ENCODE measurements around the gene METTL3.
A peak's percentile ranks its signal among the peaks of the same experiment; 100 is the strongest.

Gene METTL3

DNA sequence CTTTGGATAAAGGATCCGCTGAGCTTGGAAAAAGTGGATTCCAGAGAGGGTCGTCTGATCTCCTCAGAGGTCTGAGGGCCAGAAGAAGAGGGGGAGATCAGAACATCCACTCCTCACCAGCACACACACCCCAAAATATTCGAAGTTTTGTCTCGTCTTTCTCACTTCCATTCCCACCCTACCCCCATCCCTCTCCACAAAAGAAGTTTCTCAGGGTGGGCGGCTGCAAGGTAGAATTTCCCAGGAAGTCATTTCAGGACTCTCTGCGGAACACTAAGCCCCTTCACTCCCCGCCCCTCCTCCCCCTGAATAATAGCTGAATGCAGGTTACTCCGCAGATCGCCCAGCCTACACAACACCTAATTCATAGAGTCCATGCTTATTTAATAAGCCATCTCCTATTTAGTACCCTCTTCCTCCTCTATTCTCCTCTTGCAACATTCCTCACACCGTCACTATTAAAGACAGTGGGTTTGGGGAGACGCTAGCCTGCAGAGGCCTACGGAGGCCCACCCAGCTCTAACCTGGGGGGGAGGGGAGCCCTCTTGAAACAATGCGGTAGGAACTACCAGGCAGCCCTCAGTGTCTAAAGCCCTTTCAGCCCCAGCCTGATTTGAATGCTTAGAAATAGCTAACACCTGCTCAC lies 15.7 kb upstream of the METTL3 start:
- H3K79me2 ChIP-seq (ENCODE audit: control insufficient read depth, insufficient read depth, low read length, unreplicated experiment), result no peaks in the 10 kb centered on the region
- no peaks in the 10 kb centered on the region for H3K27me3 ChIP-seq (ENCODE audit: insufficient read depth, low read length)
- peak overlapping the region; percentile 93 for H2AFZ ChIP-seq (ENCODE audit: low read length, unreplicated experiment)
- H3K27ac ChIP-seq (ENCODE audit: low read depth, low read length), result no peak overlapping the region
- peaks cover 9% of the 10 kb centered on the region for H3K4me1 ChIP-seq (ENCODE audit: control insufficient read depth, insufficient read depth, low read length, unreplicated experiment)
- peak overlapping the region; percentile 95 for H3K4me3 ChIP-seq (ENCODE audit: low read depth, low read length)
- H3K36me3 ChIP-seq (ENCODE audit: insufficient read depth, low read length), result no peaks in the 10 kb centered on the region

DNA sequence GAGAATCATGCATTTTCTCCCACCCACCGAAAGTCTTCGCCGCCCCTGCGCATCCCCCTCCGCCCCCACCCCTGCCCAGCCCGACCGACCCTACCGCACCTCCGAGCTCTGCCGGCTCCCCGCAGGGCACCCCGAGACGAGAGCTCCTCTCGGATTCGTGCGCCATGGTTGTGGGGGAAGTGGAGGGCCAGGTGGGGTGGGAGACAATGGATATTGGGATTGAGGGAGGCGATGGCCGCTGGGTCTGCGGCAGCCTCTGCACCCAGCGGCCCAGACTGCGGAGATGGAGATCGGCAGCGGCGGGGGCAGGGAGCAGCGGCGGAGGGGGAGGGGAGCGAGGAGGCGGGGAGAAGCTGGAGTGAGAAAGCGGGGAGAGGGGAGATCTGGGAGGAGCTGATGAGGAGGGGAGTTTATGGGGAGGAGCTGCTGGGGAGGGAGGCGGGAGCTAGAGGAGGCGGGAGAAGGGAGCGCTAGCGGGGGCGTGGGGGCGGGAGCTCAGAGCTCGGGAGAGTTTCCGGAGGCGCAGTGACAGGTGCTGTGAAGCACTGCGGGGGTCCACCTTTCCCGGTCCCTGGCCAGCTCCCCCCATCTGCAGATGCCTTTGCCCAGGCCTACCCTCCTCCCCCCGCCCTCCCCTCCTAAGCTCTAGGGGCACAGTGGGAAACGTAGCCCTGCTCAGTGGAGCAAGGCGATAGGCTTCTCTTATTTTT lies 15.0 kb upstream of the METTL3 start, which contains the start of gene SALL2:
Gene SALL2, minus strand, starts transcription at position 385 of the 710 bp plus-strand sequence. Its CDS starts 219 bp downstream, at position 166.
- Histone ChIP-seq H3K4me1 (ENCODE audit: control insufficient read depth, insufficient read depth, low read length, unreplicated experiment) (peaks cover 14% of the 10 kb centered on the region), H3K27ac (ENCODE audit: low read depth, low read length) (no peak within 1 kb of the TSS), H3K4me3 (ENCODE audit: low read depth, low read length) (peak within 1 kb of the TSS; percentile 95)

GRCh38 chr14:21525571-21525961 lies 14.4 kb upstream of the METTL3 start:
- Histone ChIP-seq H2AFZ (ENCODE audit: low read length, unreplicated experiment) (peak overlapping the region; percentile 93), H3K4me1 (ENCODE audit: control insufficient read depth, insufficient read depth, low read length, unreplicated experiment) (peaks cover 19% of the 10 kb centered on the region), H3K27ac (ENCODE audit: low read depth, low read length) (no peak overlapping the region), H3K36me3 (ENCODE audit: insufficient read depth, low read length) (no peaks in the 10 kb centered on the region), H3K79me2 (ENCODE audit: control insufficient read depth, insufficient read depth, low read length, unreplicated experiment) (peaks cover 2% of the 10 kb centered on the region), H3K27me3 (ENCODE audit: insufficient read depth, low read length) (no peaks in the 10 kb centered on the region), H3K4me3 (ENCODE audit: low read depth, low read length) (peak overlapping the region; percentile 95)

More for the DNA sequence above, 15.0 kb upstream of the METTL3 start, which contains the start of gene SALL2:
- Histone ChIP-seq H3K36me3 (ENCODE audit: insufficient read depth, low read length) (no peaks in the 10 kb centered on the region), H2AFZ (ENCODE audit: low read length, unreplicated experiment) (peak within 1 kb of the TSS; percentile 93), H3K79me2 (ENCODE audit: control insufficient read depth, insufficient read depth, low read length, unreplicated experiment) (no peaks in the 10 kb centered on the region), H3K27me3 (ENCODE audit: insufficient read depth, low read length) (no peaks in the 10 kb centered on the region)

- Histone ChIP-seq H3K36me3 (ENCODE audit: insufficient read depth, low read length) (no peaks in the 10 kb centered on the region), H3K4me1 (ENCODE audit: control insufficient read depth, insufficient read depth, low read length, unreplicated experiment) (peaks cover 19% of the 10 kb centered on the region), H3K27me3 (ENCODE audit: insufficient read depth, low read length) (no peaks in the 10 kb centered on the region), H3K4me3 (ENCODE audit: low read depth, low read length) (peak overlapping the region; percentile 95), H3K27ac (ENCODE audit: low read depth, low read length) (no peak overlapping the region), H3K79me2 (ENCODE audit: control insufficient read depth, insufficient read depth, low read length, unreplicated experiment) (peaks cover 2% of the 10 kb centered on the region), H2AFZ (ENCODE audit: low read length, unreplicated experiment) (no peak overlapping the region)
These were observed 13.7 kb upstream of the METTL3 start for GRCh38 chr14:21524575-21525490.

DNA sequence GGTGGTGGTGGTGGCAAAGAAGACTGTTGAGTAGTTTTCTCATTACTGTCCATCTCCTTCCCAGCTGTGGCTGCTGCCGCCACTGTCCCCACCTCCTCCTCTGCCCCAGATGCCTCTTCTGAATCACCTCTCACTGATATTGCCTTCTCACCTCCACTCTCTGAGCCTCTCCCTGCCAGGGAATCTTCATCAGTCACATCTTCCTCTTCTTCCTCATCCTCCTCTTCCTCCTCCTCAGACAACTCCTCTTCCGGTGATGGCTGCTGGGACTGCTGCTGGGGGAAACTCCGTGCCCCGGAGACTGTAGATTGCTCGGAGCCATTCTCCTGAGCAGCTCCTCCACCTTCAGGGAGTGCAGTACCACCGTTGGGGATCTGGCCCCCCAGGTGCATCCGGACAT lies 12.1 kb upstream of the METTL3 start:
- Histone ChIP-seq H3K4me3 (ENCODE audit: low read depth, low read length) (no peak overlapping the region), H3K36me3 (ENCODE audit: insufficient read depth, low read length) (no peaks in the 10 kb centered on the region), H3K27ac (ENCODE audit: low read depth, low read length) (no peak overlapping the region), H3K79me2 (ENCODE audit: control insufficient read depth, insufficient read depth, low read length, unreplicated experiment) (peaks cover 2% of the 10 kb centered on the region), H3K4me1 (ENCODE audit: control insufficient read depth, insufficient read depth, low read length, unreplicated experiment) (peaks cover 19% of the 10 kb centered on the region), H2AFZ (ENCODE audit: low read length, unreplicated experiment) (no peak overlapping the region), H3K27me3 (ENCODE audit: insufficient read depth, low read length) (no peaks in the 10 kb centered on the region)

DNA sequence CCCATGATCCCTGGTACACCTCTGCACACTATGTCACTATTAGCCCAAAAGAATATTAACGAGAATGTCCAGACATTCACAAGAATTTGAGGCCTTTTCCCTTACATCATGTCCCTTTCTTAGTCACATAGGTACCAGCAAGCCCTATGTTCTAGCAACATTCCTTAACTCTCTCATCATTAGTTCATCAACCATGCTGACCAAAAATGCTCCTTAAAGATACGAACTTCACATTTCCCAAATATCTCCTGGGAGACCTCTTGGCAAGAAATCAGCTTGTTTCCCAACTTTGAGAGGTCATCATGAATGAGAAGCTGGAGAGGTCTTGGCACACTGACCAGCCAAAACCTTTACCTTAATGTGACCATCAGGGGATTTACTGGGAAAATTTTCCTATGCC lies 10.4 kb upstream of the METTL3 start:
- Histone ChIP-seq H3K36me3 (ENCODE audit: insufficient read depth, low read length) (no peaks in the 10 kb centered on the region), H3K27ac (ENCODE audit: low read depth, low read length) (peak overlapping the region; percentile 72)

GRCh38 chr14:21520767-21521166 lies 9.6 kb upstream of the METTL3 start:
- Histone ChIP-seq H2AFZ (ENCODE audit: low read length, unreplicated experiment) (no peak overlapping the region), H3K27me3 (ENCODE audit: insufficient read depth, low read length) (no peaks in the 10 kb centered on the region), H3K79me2 (ENCODE audit: control insufficient read depth, insufficient read depth, low read length, unreplicated experiment) (peaks cover 2% of the 10 kb centered on the region), H3K4me3 (ENCODE audit: low read depth, low read length) (no peak overlapping the region; the same call in 1 of the 2 replicates), H3K4me1 (ENCODE audit: control insufficient read depth, insufficient read depth, low read length, unreplicated experiment) (peaks cover 16% of the 10 kb centered on the region), H3K36me3 (ENCODE audit: insufficient read depth, low read length) (no peaks in the 10 kb centered on the region), H3K27ac (ENCODE audit: low read depth, low read length) (peak overlapping the region; percentile 72)

More for the DNA sequence above, 10.4 kb upstream of the METTL3 start:
- no peak overlapping the region for H3K4me3 ChIP-seq (ENCODE audit: low read depth, low read length)
- H2AFZ ChIP-seq (ENCODE audit: low read length, unreplicated experiment), result no peak overlapping the region
- H3K4me1 ChIP-seq (ENCODE audit: control insufficient read depth, insufficient read depth, low read length, unreplicated experiment), result peaks cover 16% of the 10 kb centered on the region
- peaks cover 2% of the 10 kb centered on the region for H3K79me2 ChIP-seq (ENCODE audit: control insufficient read depth, insufficient read depth, low read length, unreplicated experiment)
- H3K27me3 ChIP-seq (ENCODE audit: insufficient read depth, low read length), result no peaks in the 10 kb centered on the region

- Histone ChIP-seq H3K27me3 (ENCODE audit: insufficient read depth, low read length) (no peaks in the 10 kb centered on the region), H3K36me3 (ENCODE audit: insufficient read depth, low read length) (no peaks in the 10 kb centered on the region), H2AFZ (ENCODE audit: low read length, unreplicated experiment) (no peak overlapping the region), H3K4me1 (ENCODE audit: control insufficient read depth, insufficient read depth, low read length, unreplicated experiment) (peaks cover 12% of the 10 kb centered on the region), H3K27ac (ENCODE audit: low read depth, low read length) (no peak overlapping the region), H3K79me2 (ENCODE audit: control insufficient read depth, insufficient read depth, low read length, unreplicated experiment) (peaks cover 2% of the 10 kb centered on the region), H3K4me3 (ENCODE audit: low read depth, low read length) (no peak overlapping the region)
These were observed 7.6 kb upstream of the METTL3 start for GRCh38 chr14:21518725-21519124.

- Histone ChIP-seq H3K27ac (ENCODE audit: low read depth, low read length) (no peak overlapping the region), H3K27me3 (ENCODE audit: insufficient read depth, low read length) (no peaks in the 10 kb centered on the region), H3K4me3 (ENCODE audit: low read depth, low read length) (no peak overlapping the region), H2AFZ (ENCODE audit: low read length, unreplicated experiment) (no peak overlapping the region), H3K79me2 (ENCODE audit: control insufficient read depth, insufficient read depth, low read length, unreplicated experiment) (peaks cover 17% of the 10 kb centered on the region), H3K4me1 (ENCODE audit: control insufficient read depth, insufficient read depth, low read length, unreplicated experiment) (peaks cover 8% of the 10 kb centered on the region), H3K36me3 (ENCODE audit: insufficient read depth, low read length) (no peaks in the 10 kb centered on the region)
These were observed 3.2 kb upstream of the METTL3 start for GRCh38 chr14:21514341-21514740.

- peak overlapping the region; percentile 100 for H3K4me3 ChIP-seq (ENCODE audit: low read depth, low read length)
- H3K36me3 ChIP-seq (ENCODE audit: insufficient read depth, low read length), result peaks cover 15% of the 10 kb centered on the region
- peaks cover 53% of the 10 kb centered on the region for H3K79me2 ChIP-seq (ENCODE audit: control insufficient read depth, insufficient read depth, low read length, unreplicated experiment)
- H3K4me1 ChIP-seq (ENCODE audit: control insufficient read depth, insufficient read depth, low read length, unreplicated experiment), result peaks cover 23% of the 10 kb centered on the region
- H3K27me3 ChIP-seq (ENCODE audit: insufficient read depth, low read length), result no peaks in the 10 kb centered on the region
- no peak overlapping the region for H3K27ac ChIP-seq (ENCODE audit: low read depth, low read length)
- no peak overlapping the region for H2AFZ ChIP-seq (ENCODE audit: low read length, unreplicated experiment)
These were observed 1.6 kb downstream of the METTL3 start for GRCh38 chr14:21509432-21510143.
